H1 (cell line): Measurements from ENCODE around the gene B3GAT1. TPM values are rescaled to one million over a fixed set of nuclear protein-coding genes. Genes with fewer than 3 reads are reported as not detected.

Experiments
- ATF3 ChIP-seq: IDR thresholded peaks from 2 replicates; pipeline ENCODE4 v1.6.1; 2011; ENCODE audit warnings: low read depth, mild to moderate bottlenecking, low read length; ENCODE audit not compliant: insufficient read depth
- SP1 ChIP-seq: IDR thresholded peaks from 2 replicates; pipeline ENCODE4 v1.6.1; 2011; ENCODE audit warnings: low read depth, low read length
- polyA plus RNA-seq, 7 experiments: library from polyadenylated mRNA; depleted of rRNA in 3 of 7; stranded (reverse) in 5 of 7; unstranded in 2 of 7; fragments of >200 nt in 5 of 7; fragments of 200-250 nt in 2 of 7; gene quantifications; 1 replicate in 5 of 7; 2 replicates in 1 of 7; 4 replicates in 1 of 7; pipeline versions ENCODE4 v1.2.1 to v1.2.3, GENCODE V29; 2011 to 2013; ENCODE audit warnings: missing spikeins in 2 of 7, mixed read lengths in 2 of 7
- total RNA-seq: library from RNA; stranded (reverse); fragmentation: NEBNext Ultra II Directional; extraction: Animal tissue kit (Norgen Biotek cat#: 25700); gene quantifications from 2 replicates; pipeline ENCODE4 v1.2.1, GENCODE V29; 2021

The B3GAT1 gene
- total and polyA plus RNA-seq, 2 of the 8 experiments (the other 6 are each of a cell fraction or from before 2014, with no cell fraction given), result 19.7 to 32.4 TPM

- TF ChIP-seq ATF3, result no peak
- TF ChIP-seq SP1, result no peak
These were observed 42.2 kb downstream of the B3GAT1 start (continued) for GRCh38 chr11:134369656-134370525.
